Measurements from ENCODE around the gene SRRM1.

GRCh38 chr1:24709791-24710441 is 66.8 kb downstream of the SRRM1 start:
- no peak for TF ChIP-seq POLR2A (IDR thresholded peaks at IDR 0.05)
- no peak for TF ChIP-seq CTCF (IDR thresholded peaks at IDR 0.05)

Measured in heart left ventricle (tissue), 13 donors.